Kidney (tissue), 14 donors: ENCODE measurements around the gene CASS4. TPM values are rescaled to one million over a fixed set of nuclear protein-coding genes. Genes with fewer than 3 reads are reported as not detected.
A peak's percentile ranks its signal among the peaks of the same experiment; 100 is the strongest.

Source experiments
- DNase-seq, 5 donors: peaks; one replicate each; pipeline ENCODE4 v3.0.0-alpha.2; 2013 to 2020
- FAIRE-seq: peaks from 2 replicates; lab custom pipeline; 2012; peaks lifted over from hg19 to GRCh38; lab: Jason Lieb, UNC
- H3K27ac ChIP-seq, 2 donors: one replicate each; pipeline ENCODE4 v1.7.0; 2013; ENCODE audit warnings: low read depth in 2 of 2, low read length in 2 of 2, inconsistent platforms in 1 of 2
- H3K27me3 ChIP-seq: one replicate; pipeline ENCODE4 v1.7.1; 2013; ENCODE audit warnings: low read length, inconsistent platforms; ENCODE audit not compliant: control insufficient read depth, insufficient read depth
- H3K36me3 ChIP-seq, 3 donors: one replicate each; pipeline versions ENCODE4 v1.7.0 to v1.7.1; 2013; ENCODE audit warnings: low read length in 3 of 3, control low read depth in 1 of 3, inconsistent platforms in 1 of 3; ENCODE audit not compliant: insufficient read depth in 3 of 3, control insufficient read depth in 2 of 3
- H3K4me1 ChIP-seq, 3 donors: one replicate each; pipeline versions ENCODE4 v1.7.0 to v1.7.1; 2013; ENCODE audit warnings: low read length in 3 of 3, inconsistent platforms in 1 of 3, low read depth in 1 of 3; ENCODE audit not compliant: control insufficient read depth in 2 of 3, insufficient read depth in 2 of 3
- H3K4me3 ChIP-seq, 3 donors: one replicate each; pipeline versions ENCODE4 v1.7.0 to v1.8.1; 2013; ENCODE audit warnings: low read length in 3 of 3, control low read depth in 1 of 3, inconsistent platforms in 1 of 3
- H3K9ac ChIP-seq, 3 donors: one replicate each; pipeline versions ENCODE4 v1.7.0 to v1.7.1; 2013; ENCODE audit warnings: low read length in 3 of 3, control low read depth in 1 of 3, inconsistent platforms in 1 of 3
- H3K9me3 ChIP-seq, 3 donors: one replicate each; pipeline versions ENCODE4 v1.7.0 to v1.7.1; 2013; ENCODE audit warnings: low read length in 3 of 3, control low read depth in 1 of 3, inconsistent platforms in 1 of 3; ENCODE audit not compliant: control insufficient read depth in 2 of 3, insufficient read depth in 1 of 3
- CTCF ChIP-seq: IDR thresholded peaks from 3 replicates; pipeline ENCODE4 v1.5.1; 2012; ENCODE audit warnings: mild to moderate bottlenecking, moderate library complexity, borderline replicate concordance; ENCODE audit not compliant: insufficient read depth; ENCODE audit errors: extremely low read depth
- intact Hi-C: fragments of 100-400 bp; cut with DNase I; formaldehyde crosslinking; loops from one replicate; pipeline ENCODE4 v1.11.1; 2022
- polyA plus RNA-seq: library from polyadenylated mRNA; stranded (reverse); fragments of 350-450 nt; fragmentation: Illumina TruSeq; extraction: RNeasy Lipid Tissue Mini Kit (QIAGEN cat#74804); gene quantifications from one replicate; pipeline ENCODE4 v1.2.3, GENCODE V29; 2014; ENCODE audit warnings: low read depth, low replicate concordance; ENCODE audit not compliant: insufficient read depth
- total RNA-seq: library from RNA; stranded (reverse); fragmentation: NEBNext Ultra II Directional; extraction: Animal tissue kit (Norgen Biotek cat#: 25700); gene quantifications from one replicate; pipeline ENCODE4 v1.2.1, GENCODE V29; 2021
- donor health status: control.
- donor health status: control.
- donor health status: control.
- donor health status: control.
- donor health status: control.
- donor health status: DM: yes; HTN: yes; CAD: no.
- donor health status: Normal renal cell carcinoma (clear cell type).

CASS4 gene
- total and polyA plus RNA-seq, 2 donors from 2014 or later: 0.22 to 3.0 TPM

GRCh38 chr20:56412949-56413348 lies 889 bp downstream of the CASS4 start:
- Histone ChIP-seq H3K4me3 (peak overlapping the region in 1 of 3 donors; percentile 32), H3K4me1 (peaks cover 0 to 3% (median 0%) of the 10 kb centered on the region in 3 donors), H3K9me3 (no peaks in the 10 kb centered on the region), H3K27me3 (no peaks in the 10 kb centered on the region), H3K27ac (no peak overlapping the region), H3K36me3 (no peaks in the 10 kb centered on the region), H3K9ac (no peak overlapping the region)
- FAIRE-seq (no peak), DNase-seq (no peak)
- no peak for TF ChIP-seq CTCF
- intact Hi-C loops: no loop called here

DNA sequence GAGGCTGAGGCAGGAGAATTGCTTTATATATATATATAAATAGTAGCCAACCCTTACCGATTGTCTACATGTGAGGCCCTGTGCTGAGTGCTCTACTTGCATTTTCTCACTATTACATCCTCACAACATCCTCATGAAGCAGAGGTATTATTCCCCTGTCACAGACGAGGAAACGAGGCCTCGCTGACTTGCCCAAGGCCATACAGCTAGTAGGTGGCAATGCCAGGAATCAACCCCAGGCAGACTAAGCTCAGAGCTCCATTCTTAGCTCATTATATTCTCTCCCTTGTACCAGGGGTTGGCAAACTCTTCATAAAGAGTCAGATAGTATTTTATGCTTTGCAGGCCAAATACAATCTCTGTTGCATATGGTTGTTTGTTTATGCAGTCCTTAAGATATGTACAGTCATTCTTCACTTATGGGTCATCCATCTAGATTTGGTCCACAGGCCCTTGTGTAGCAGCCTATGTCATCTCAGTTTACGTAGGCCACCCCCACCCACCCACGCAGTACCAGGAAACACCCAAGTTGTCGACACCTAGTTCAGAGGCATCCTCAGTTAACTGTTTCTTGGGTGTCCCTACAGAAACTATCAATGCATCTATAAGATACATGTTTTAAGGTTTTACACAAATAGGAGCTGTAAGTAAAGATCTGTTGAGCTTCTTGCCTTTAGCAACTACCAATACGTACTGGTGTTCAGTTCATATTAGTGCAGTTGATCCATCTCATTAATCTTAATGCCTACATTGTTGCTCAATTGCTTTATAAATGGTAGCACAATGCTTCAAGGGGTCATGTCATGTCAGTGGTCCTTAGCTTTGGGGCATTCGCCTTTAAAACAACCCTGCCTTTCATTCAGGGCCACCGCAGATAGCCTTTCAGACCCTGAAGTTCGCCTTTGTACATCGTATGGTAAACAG lies 3.0 kb downstream of the CASS4 start:
- Histone ChIP-seq H3K9ac (no peak overlapping the region), H3K36me3 (no peaks in the 10 kb centered on the region), H3K27ac (no peak overlapping the region), H3K9me3 (no peaks in the 10 kb centered on the region), H3K4me1 (peaks cover 0 to 3% (median 0%) of the 10 kb centered on the region in 3 donors), H3K27me3 (no peaks in the 10 kb centered on the region), H3K4me3 (no peak overlapping the region)
- DNase-seq: no peak
- FAIRE-seq: no peak
- intact Hi-C loops: no loop called here
- TF ChIP-seq CTCF: no peak

- H3K27ac ChIP-seq: no peak overlapping the region
- H3K9me3 ChIP-seq: no peaks in the 10 kb centered on the region
- DNase-seq (no peak), FAIRE-seq (no peak)
- no peaks in the 10 kb centered on the region for H3K36me3 ChIP-seq
- no peaks in the 10 kb centered on the region for H3K27me3 ChIP-seq
- no peak overlapping the region for H3K4me3 ChIP-seq
- intact Hi-C loops: no loop called here
- no peak for TF ChIP-seq CTCF
- H3K4me1 ChIP-seq: no peaks in the 10 kb centered on the region
- H3K9ac ChIP-seq: no peak overlapping the region
Observed at GRCh38 chr20:56417402-56417801, 5.3 kb downstream of the CASS4 start.
